Liver (tissue), 9 donors: Measurements from ENCODE around the gene SETD1B. TPM values are rescaled to one million over a fixed set of nuclear protein-coding genes. Genes with fewer than 3 reads are reported as not detected.
"Not testable (repeated sequence)": the region's sequence is repeated elsewhere in the genome, so short reads cannot be mapped to it uniquely, and the experiment has no call there.

ENCODE experiments used
- DNase-seq: peaks from one replicate; pipeline ENCODE4 v3.0.0-alpha.2; 2017; ENCODE audit warnings: low spot score
- H3K27ac ChIP-seq, 2 donors: one replicate each; pipeline ENCODE4 v1.7.0; 2013; ENCODE audit warnings: inconsistent platforms in 2 of 2, low read length in 2 of 2, control low read depth in 1 of 2, low read depth in 1 of 2, mild to moderate bottlenecking in 1 of 2
- H3K27me3 ChIP-seq, 4 donors: one replicate each; pipeline versions ENCODE4 v1.6.1 to v1.7.0; 2013; ENCODE audit warnings: low read length in 3 of 4, inconsistent platforms in 1 of 4, mild to moderate bottlenecking in 1 of 4, moderate library complexity in 1 of 4; ENCODE audit not compliant: control insufficient read depth in 4 of 4, insufficient read depth in 4 of 4
- H3K36me3 ChIP-seq, 4 donors: one replicate each; pipeline versions ENCODE4 v1.6.1 to v1.7.0; 2013; ENCODE audit warnings: low read length in 3 of 4, mild to moderate bottlenecking in 3 of 4, low read depth in 1 of 4, moderate library complexity in 1 of 4; ENCODE audit not compliant: control insufficient read depth in 4 of 4, insufficient read depth in 3 of 4
- H3K4me1 ChIP-seq, 4 donors: one replicate each; pipeline versions ENCODE4 v1.6.1 to v1.7.0; 2013; ENCODE audit warnings: low read length in 3 of 4, mild to moderate bottlenecking in 3 of 4, moderate library complexity in 1 of 4; ENCODE audit not compliant: control insufficient read depth in 4 of 4, insufficient read depth in 4 of 4
- H3K4me3 ChIP-seq, 3 donors: one replicate each; pipeline versions ENCODE4 v1.6.1 to v1.7.0; 2013; ENCODE audit warnings: low read length in 3 of 3, control low read depth in 1 of 3, low read depth in 1 of 3, mild to moderate bottlenecking in 1 of 3
- H3K9ac ChIP-seq, 2 donors: one replicate each; pipeline ENCODE4 v1.7.0; 2013; ENCODE audit warnings: low read length in 2 of 2, mild to moderate bottlenecking in 2 of 2, moderate library complexity in 2 of 2, control low read depth in 1 of 2, low read depth in 1 of 2
- H3K9me3 ChIP-seq, 4 donors: one replicate each; pipeline versions ENCODE4 v1.6.1 to v1.7.0; 2013; ENCODE audit warnings: low read length in 3 of 4; ENCODE audit not compliant: control insufficient read depth in 4 of 4
- CTCF ChIP-seq: fragments of 150-350 bp; IDR thresholded peaks from 2 replicates; pipeline ENCODE4 v1.5.1; 2017; ENCODE audit warnings: improper control_type of control experiment, low read depth, low read length; ENCODE audit not compliant: missing input control
- EGR1 ChIP-seq, 2 donors: IDR thresholded peaks; 2 replicates each; pipeline ENCODE4 v1.6.1; 2016 to 2018; ENCODE audit warnings: antibody characterized with exemption in 2 of 2, low read depth in 2 of 2
- FOXA1 ChIP-seq: IDR thresholded peaks from 2 replicates; pipeline ENCODE4 v1.6.1; 2016; ENCODE audit warnings: antibody characterized with exemption
- FOXA2 ChIP-seq: IDR thresholded peaks from 2 replicates; pipeline ENCODE4 v1.6.1; 2016; ENCODE audit warnings: antibody characterized with exemption
- GABPA ChIP-seq, 2 donors: IDR thresholded peaks in 1 of 2; conservative IDR thresholded peaks in 1 of 2; 2 replicates each; pipeline ENCODE4 v1.6.1; 2016; ENCODE audit warnings: antibody characterized with exemption in 2 of 2, mild to moderate bottlenecking in 1 of 2, moderate library complexity in 1 of 2
- HNF4A ChIP-seq, 2 donors: conservative IDR thresholded peaks; 2 replicates each; pipeline ENCODE4 v1.6.1; 2016; ENCODE audit warnings: antibody characterized with exemption in 2 of 2, mild to moderate bottlenecking in 2 of 2
- HNF4G ChIP-seq: IDR thresholded peaks from 2 replicates; pipeline ENCODE4 v1.6.1; 2016; ENCODE audit warnings: antibody characterized with exemption
- JUND ChIP-seq, 2 donors: IDR thresholded peaks; 2 replicates each; pipeline ENCODE4 v1.6.1; 2016; ENCODE audit warnings: antibody characterized with exemption in 2 of 2
- NR2F2 ChIP-seq: IDR thresholded peaks from 2 replicates; pipeline ENCODE4 v1.6.1; 2016; ENCODE audit warnings: antibody characterized with exemption
- RAD21 ChIP-seq, 2 donors: IDR thresholded peaks; 2 replicates each; pipeline ENCODE4 v1.6.1; 2016; ENCODE audit warnings: antibody characterized with exemption in 2 of 2, mild to moderate bottlenecking in 2 of 2
- RXRA ChIP-seq, 2 donors: IDR thresholded peaks; 2 replicates each; pipeline ENCODE4 v1.6.1; 2017 to 2018; ENCODE audit warnings: antibody characterized with exemption in 2 of 2, mild to moderate bottlenecking in 1 of 2
- SP1 ChIP-seq: IDR thresholded peaks from 2 replicates; pipeline ENCODE4 v1.6.1; 2018; ENCODE audit warnings: antibody characterized with exemption, mild to moderate bottlenecking
- TAF1 ChIP-seq: conservative IDR thresholded peaks from 2 replicates; pipeline ENCODE4 v1.6.1; 2016; ENCODE audit warnings: antibody characterized with exemption, mild to moderate bottlenecking
- YY1 ChIP-seq: IDR thresholded peaks from 2 replicates; pipeline ENCODE4 v1.6.1; 2016; ENCODE audit warnings: antibody characterized with exemption, mild to moderate bottlenecking
- ZBTB33 ChIP-seq: IDR thresholded peaks from 2 replicates; pipeline ENCODE4 v1.6.1; 2016; ENCODE audit warnings: antibody characterized with exemption
- WGBS: extraction: QIAGEN DNeasy Blood & Tissue Kit; methylation state at CpG from one replicate; pipeline ENCODE4 v1.1.7; 2013; 5-methylcytosine and 5-hydroxymethylcytosine counted together
- polyA plus RNA-seq, 2 donors: library from polyadenylated mRNA; stranded (reverse) in 1 of 2; unstranded in 1 of 2; fragments of 200-250 nt in 1 of 2; fragments of >200 nt in 1 of 2; fragmentation: Nextera tagmentation in 1 of 2; extraction: Ambion mirVana in 1 of 2; gene quantifications; one replicate each; pipeline versions ENCODE4 v1.2.1 to v1.2.3, GENCODE V29; 2013 to 2015
- total RNA-seq, 2 donors: library from RNA; depleted of rRNA; stranded (reverse); fragments of >200 nt; gene quantifications; one replicate each; pipeline ENCODE4 v1.2.3, GENCODE V29; 2014
- TF ChIP-seq, protein P1 (sequence below): IDR thresholded peaks from 2 replicates; pipeline ENCODE4 v1.6.1; 2016; ENCODE audit warnings: antibody characterized with exemption
- TF ChIP-seq, protein P2 (sequence below): IDR thresholded peaks from 2 replicates; pipeline ENCODE4 v1.6.1; 2016; ENCODE audit warnings: antibody characterized with exemption, mild to moderate bottlenecking
- TF ChIP-seq, protein P3 (sequence below): IDR thresholded peaks from 2 replicates; pipeline ENCODE4 v1.6.1; 2016; ENCODE audit warnings: antibody characterized with exemption
- donor health status: healthy.
- donor health status: healthy.
- donor health status: healthy.
- donor health status: healthy.
- donor health status: healthy.

SETD1B gene
- total and polyA plus RNA-seq, 4 donors = 1.8 to 7.9 (median 5.0) TPM

- not testable (repeated sequence) for DNase-seq, H3K27me3 ChIP-seq, H3K27ac ChIP-seq, H3K36me3 ChIP-seq, H3K4me3 ChIP-seq, H3K9ac ChIP-seq, H3K9me3 ChIP-seq
- peaks cover 4 to 15% (median 11%) of the 10 kb centered on the region in 4 donors for H3K4me1 ChIP-seq
- WGBS = 98% methylated on average over 22 of the region's 22 CpGs
These were observed 45.3 kb upstream of the SETD1B start for GRCh38 chr12:121758536-121758935.

DNA sequence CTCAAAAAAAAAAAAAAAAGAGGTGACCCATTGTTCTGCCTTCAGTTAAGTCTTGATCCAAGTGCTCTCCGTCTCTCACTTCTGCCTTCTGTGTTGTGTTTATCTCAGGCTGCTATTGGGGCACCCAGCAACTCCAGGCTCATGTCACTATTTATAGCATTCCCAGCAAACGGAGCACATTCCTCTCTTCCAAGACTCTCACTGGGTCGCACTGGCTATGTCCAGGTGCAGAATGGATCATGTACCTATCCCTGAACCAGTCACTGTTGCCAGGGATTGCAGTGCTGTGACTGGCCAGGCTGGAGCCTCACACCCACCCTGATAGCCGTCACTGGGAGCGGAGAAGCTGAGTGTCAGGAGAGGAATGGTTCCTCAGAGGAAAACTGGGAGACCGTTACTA is 41.5 kb upstream of the SETD1B start:
- H3K36me3 ChIP-seq = no peaks in the 10 kb centered on the region
- 90% methylated on average over 6 of the region's 6 CpGs for WGBS
- no peaks in the 10 kb centered on the region for H3K27me3 ChIP-seq
- no peak overlapping the region for H3K4me3 ChIP-seq
- no peaks in the 10 kb centered on the region for H3K4me1 ChIP-seq
- TF ChIP-seq SP1 (no peak), EGR1 (IDR thresholded peaks at IDR 0.05; ENCODE audit: low read depth in 2 of 2) (no peak), RAD21 (IDR thresholded peaks at IDR 0.05) (no peak), CTCF (no peak), FOXA1 (no peak), HNF4G (no peak), ZBTB33 (no peak), RXRA (IDR thresholded peaks at IDR 0.05) (no peak), YY1 (no peak), HNF4A (conservative IDR thresholded peaks at IDR 0.05) (no peak), TAF1 (no peak), JUND (IDR thresholded peaks at IDR 0.05) (no peak), NR2F2 (no peak), FOXA2 (no peak), GABPA (IDR thresholded peaks at IDR 0.05 in 1 of 2, conservative IDR thresholded peaks at IDR 0.05 in 1 of 2) (no peak)
- TF ChIP-seq, protein P1, sequence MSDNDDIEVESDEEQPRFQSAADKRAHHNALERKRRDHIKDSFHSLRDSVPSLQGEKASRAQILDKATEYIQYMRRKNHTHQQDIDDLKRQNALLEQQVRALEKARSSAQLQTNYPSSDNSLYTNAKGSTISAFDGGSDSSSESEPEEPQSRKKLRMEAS = no peak
- TF ChIP-seq, protein P2, sequence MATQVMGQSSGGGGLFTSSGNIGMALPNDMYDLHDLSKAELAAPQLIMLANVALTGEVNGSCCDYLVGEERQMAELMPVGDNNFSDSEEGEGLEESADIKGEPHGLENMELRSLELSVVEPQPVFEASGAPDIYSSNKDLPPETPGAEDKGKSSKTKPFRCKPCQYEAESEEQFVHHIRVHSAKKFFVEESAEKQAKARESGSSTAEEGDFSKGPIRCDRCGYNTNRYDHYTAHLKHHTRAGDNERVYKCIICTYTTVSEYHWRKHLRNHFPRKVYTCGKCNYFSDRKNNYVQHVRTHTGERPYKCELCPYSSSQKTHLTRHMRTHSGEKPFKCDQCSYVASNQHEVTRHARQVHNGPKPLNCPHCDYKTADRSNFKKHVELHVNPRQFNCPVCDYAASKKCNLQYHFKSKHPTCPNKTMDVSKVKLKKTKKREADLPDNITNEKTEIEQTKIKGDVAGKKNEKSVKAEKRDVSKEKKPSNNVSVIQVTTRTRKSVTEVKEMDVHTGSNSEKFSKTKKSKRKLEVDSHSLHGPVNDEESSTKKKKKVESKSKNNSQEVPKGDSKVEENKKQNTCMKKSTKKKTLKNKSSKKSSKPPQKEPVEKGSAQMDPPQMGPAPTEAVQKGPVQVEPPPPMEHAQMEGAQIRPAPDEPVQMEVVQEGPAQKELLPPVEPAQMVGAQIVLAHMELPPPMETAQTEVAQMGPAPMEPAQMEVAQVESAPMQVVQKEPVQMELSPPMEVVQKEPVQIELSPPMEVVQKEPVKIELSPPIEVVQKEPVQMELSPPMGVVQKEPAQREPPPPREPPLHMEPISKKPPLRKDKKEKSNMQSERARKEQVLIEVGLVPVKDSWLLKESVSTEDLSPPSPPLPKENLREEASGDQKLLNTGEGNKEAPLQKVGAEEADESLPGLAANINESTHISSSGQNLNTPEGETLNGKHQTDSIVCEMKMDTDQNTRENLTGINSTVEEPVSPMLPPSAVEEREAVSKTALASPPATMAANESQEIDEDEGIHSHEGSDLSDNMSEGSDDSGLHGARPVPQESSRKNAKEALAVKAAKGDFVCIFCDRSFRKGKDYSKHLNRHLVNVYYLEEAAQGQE = no peak
- TF ChIP-seq, protein P3, sequence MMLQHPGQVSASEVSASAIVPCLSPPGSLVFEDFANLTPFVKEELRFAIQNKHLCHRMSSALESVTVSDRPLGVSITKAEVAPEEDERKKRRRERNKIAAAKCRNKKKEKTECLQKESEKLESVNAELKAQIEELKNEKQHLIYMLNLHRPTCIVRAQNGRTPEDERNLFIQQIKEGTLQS = no peak
- no peak overlapping the region for H3K27ac ChIP-seq
- H3K9ac ChIP-seq = no peak overlapping the region
- no peaks in the 10 kb centered on the region for H3K9me3 ChIP-seq
- DNase-seq = no peak
